GM12878 (cell line): Measurements from ENCODE around the gene NDUFB7. TPM values are rescaled to one million over a fixed set of nuclear protein-coding genes. Genes with fewer than 3 reads are reported as not detected.

Experiments
- ATAC-seq: fragments of 200-7000 bp; cut with Tn5 transposase; 3 replicates; pipeline ENCODE4 v1.9.1; 2020; ENCODE audit warnings: mild to moderate bottlenecking, moderate library complexity
- BruUV-seq: library from RNA; stranded (reverse); fragments of 400-500 nt; replicated peaks from 2 replicates; lab custom pipeline; 2021; lab: Mats Ljungman, UMichigan
- CTCF ChIA-PET: fragments of 300-600 bp; sonication (Branson Sonifier 250); formaldehyde crosslinking; extraction: SDS; loops from one replicate; lab custom pipeline; 2021; ENCODE audit warnings: inconsistent platforms; lab: Yijun Ruan, JAX
- POLR2A ChIA-PET: fragments of 350-600 bp; formaldehyde crosslinking; extraction: SDS; loops from one replicate; lab custom pipeline; 2021; ENCODE audit warnings: inconsistent platforms; lab: Charles Lee
- RAD21 ChIA-PET: fragments of 300-600 bp; sonication (Branson Sonifier 250); formaldehyde crosslinking; loops from one replicate; lab custom pipeline; 2023; ENCODE audit warnings: antibody characterized with exemption; ENCODE audit not compliant: unreplicated experiment; lab: Charles Lee
- SMC1A ChIA-PET: fragments of 300-600 bp; sonication (Branson Sonifier 250); formaldehyde crosslinking; loops from one replicate; lab custom pipeline; 2023; ENCODE audit not compliant: unreplicated experiment, uncharacterized antibody; lab: Charles Lee
- DNase-seq: peaks from one replicate; pipeline ENCODE4 v3.0.0-alpha.2; 2011; ENCODE audit warnings: low read depth, low spot score
- FAIRE-seq: peaks from 3 replicates; lab custom pipeline; 2011; peaks lifted over from hg19 to GRCh38; lab: Jason Lieb, UNC
- H2AFZ ChIP-seq: 2 replicates; pipeline ENCODE4 v1.6.0; 2011; ENCODE audit warnings: low read depth, low read length, control low read depth; ENCODE audit not compliant: control insufficient read depth
- H3K27ac ChIP-seq: 2 replicates; pipeline ENCODE4 v1.5.1; 2011; ENCODE audit warnings: control low read depth; ENCODE audit not compliant: control insufficient read depth, insufficient read depth
- H3K27me3 ChIP-seq, 2 experiments: replicated peaks in 1 of 2; 2 replicates each; pipeline versions ENCODE4 v1.6.0 to v1.6.1; 2011; ENCODE audit warnings: low read length in 1 of 2; ENCODE audit not compliant: control insufficient read depth in 2 of 2, insufficient read depth in 2 of 2
- H3K36me3 ChIP-seq, 2 experiments: 2 replicates each; pipeline ENCODE4 v1.5.1; 2011; ENCODE audit warnings: low read length in 1 of 2; ENCODE audit not compliant: control insufficient read depth in 2 of 2, insufficient read depth in 2 of 2
- H3K4me1 ChIP-seq: 2 replicates; pipeline ENCODE4 v1.6.1; 2011; ENCODE audit warnings: mild to moderate bottlenecking, low read length, moderate library complexity, mixed read lengths; ENCODE audit not compliant: control insufficient read depth, insufficient read depth
- H3K4me2 ChIP-seq: 2 replicates; pipeline ENCODE4 v1.6.0; 2011; ENCODE audit warnings: control low read depth; ENCODE audit not compliant: control insufficient read depth, insufficient read depth
- H3K4me3 ChIP-seq: fragments of 200-600 bp; sonication (generic); 2 replicates; pipeline ENCODE4 v1.5.1; 2016
- H3K79me2 ChIP-seq: 2 replicates; pipeline ENCODE4 v1.6.0; 2011; ENCODE audit warnings: low read length; ENCODE audit not compliant: control insufficient read depth, insufficient read depth
- H3K9ac ChIP-seq: 2 replicates; pipeline ENCODE4 v1.8.0; 2011; ENCODE audit warnings: low read length, control low read depth, mixed read lengths; ENCODE audit not compliant: control insufficient read depth, insufficient read depth
- H3K9me3 ChIP-seq: replicated peaks from 3 replicates; pipeline ENCODE4 v1.5.1; 2011; ENCODE audit warnings: mild to moderate bottlenecking, low read length; ENCODE audit not compliant: control insufficient read depth, insufficient read depth
- H4K20me1 ChIP-seq: 2 replicates; pipeline ENCODE4 v1.6.0; 2011; ENCODE audit not compliant: control insufficient read depth, insufficient read depth
- BCL11A ChIP-seq: IDR thresholded peaks from 2 replicates; pipeline ENCODE4 v1.6.1; 2011; ENCODE audit warnings: low read depth, low read length
- BRCA1 ChIP-seq: IDR thresholded peaks from 2 replicates; pipeline ENCODE4 v1.6.1; 2011; ENCODE audit warnings: low read depth, low read length, improper control_type of control experiment
- CREM ChIP-seq: IDR thresholded peaks from 2 replicates; pipeline ENCODE4 v1.6.1; 2014; ENCODE audit warnings: antibody characterized with exemption, low read depth
- EED ChIP-seq: sonication (generic); IDR thresholded peaks from 2 replicates; pipeline ENCODE4 v1.6.1; 2016; ENCODE audit warnings: antibody characterized with exemption, low read depth
- GATAD2B ChIP-seq: fragments of 450-650 bp; conservative IDR thresholded peaks from 2 replicates; pipeline ENCODE4 v1.6.1; 2017; ENCODE audit warnings: low read depth, mild to moderate bottlenecking, moderate library complexity
- HDAC2 ChIP-seq: fragments of 200-600 bp; sonication (generic); IDR thresholded peaks from 2 replicates; pipeline ENCODE4 v1.6.1; 2017
- KLF5 ChIP-seq: fragments of 450-650 bp; IDR thresholded peaks from 2 replicates; pipeline ENCODE4 v1.6.1; 2014; ENCODE audit warnings: mild to moderate bottlenecking; ENCODE audit not compliant: partially characterized antibody
- MYC ChIP-seq: IDR thresholded peaks from 2 replicates; pipeline ENCODE4 v1.6.1; 2011; ENCODE audit warnings: mild to moderate bottlenecking, low read length, moderate library complexity, inconsistent platforms; ENCODE audit not compliant: insufficient read depth, insufficient replicate concordance, insufficient read length, severe bottlenecking
- SPI1 ChIP-seq: IDR thresholded peaks from 2 replicates; pipeline ENCODE4 v1.6.1; 2011; ENCODE audit warnings: low read depth, mild to moderate bottlenecking, low read length, moderate library complexity, borderline replicate concordance; ENCODE audit not compliant: insufficient read depth
- TCF7 ChIP-seq: IDR thresholded peaks from 2 replicates; pipeline ENCODE4 v1.6.1; 2014; ENCODE audit warnings: antibody characterized with exemption, borderline replicate concordance
- YBX1 ChIP-seq: fragments of 450-650 bp; IDR thresholded peaks from 2 replicates; pipeline ENCODE4 v1.6.1; 2016; ENCODE audit warnings: antibody characterized with exemption
- ZBTB40 ChIP-seq: fragments of 450-650 bp; IDR thresholded peaks from 2 replicates; pipeline ENCODE4 v1.6.1; 2016; ENCODE audit warnings: mild to moderate bottlenecking, moderate library complexity, borderline replicate concordance
- WGBS: methylation state at CpG from one replicate; pipeline ENCODE4 v1.1.6; 2016; ENCODE audit warnings: low lambda C conversion rate; ENCODE audit not compliant: insufficient replicate concordance, insufficient coverage; ENCODE audit errors: missing lambda C conversion rate; 5-methylcytosine and 5-hydroxymethylcytosine counted together
- in situ Hi-C: fragments of 300-500 bp; cut with MboI; formaldehyde crosslinking; loops from 9 replicates; pipeline ENCODE4 v1.14.3; 2018; ENCODE audit warnings: mixed read lengths
- intact Hi-C: fragments of 100-400 bp; cut with micrococcal nuclease; formaldehyde crosslinking; loops from one replicate; pipeline ENCODE4 v1.14.2; 2022; ENCODE audit not compliant: unreplicated experiment
- polyA plus RNA-seq, 11 experiments: library from polyadenylated mRNA; depleted of rRNA in 4 of 11; unstranded in 6 of 11; stranded (reverse) in 5 of 11; fragments of >200 nt; fragmentation: Nextera tagmentation in 4 of 11; fragmentation: Illumina TruSeq in 1 of 11; extraction: Ambion mirVana in 4 of 11; extraction: Trizol in 1 of 11; gene quantifications; 1 replicate in 1 of 11; 2 replicates in 10 of 11; pipeline versions ENCODE4 v1.2.1 to v1.2.3, GENCODE V29; 2011 to 2016; ENCODE audit warnings: inconsistent platforms in 2 of 11, missing spikeins in 2 of 11, low read depth in 1 of 11
- total RNA-seq, 4 experiments: library from RNA; depleted of rRNA in 3 of 4; stranded (reverse); fragments of >200 nt in 3 of 4; fragmentation: Illumina TruSeq in 1 of 4; extraction: Trizol in 1 of 4; gene quantifications; 2 replicates each; pipeline versions ENCODE4 v1.2.1 to v1.2.3, GENCODE V29; 2013 to 2021

NDUFB7 gene
- total and polyA plus RNA-seq, 10 of the 15 experiments (the other 5 are each of a cell fraction or from before 2014, with no cell fraction given), result 14.6 to 480 (median 182) TPM

GRCh38 chr19:14553939-14554243 lies 18.0 kb downstream of the NDUFB7 start:
- in situ Hi-C loops, result no loop called here
- FAIRE-seq, result no peak
- H3K4me2 ChIP-seq, result no peak overlapping the region

GRCh38 chr19:14553042-14553938 lies 18.6 kb downstream of the NDUFB7 start:
- intact Hi-C loops (no loop called here), in situ Hi-C loops (no loop called here)
- Histone ChIP-seq H3K27ac (no peak overlapping the region), H3K36me3 (no peaks in the 10 kb centered on the region; a peak in 3 of 4 replicates), H3K9me3 (no peaks in the 10 kb centered on the region), H3K4me1 (peaks cover 15% of the 10 kb centered on the region), H3K27me3 (no peaks in the 10 kb centered on the region), H3K79me2 (peaks cover 2% of the 10 kb centered on the region; the same call in 1 of the 2 replicates), H2AFZ (no peak overlapping the region), H4K20me1 (no peaks in the 10 kb centered on the region), H3K4me2 (no peak overlapping the region), H3K9ac (no peak overlapping the region), H3K4me3 (no peak overlapping the region)
- ChIA-PET RAD21 (no interaction called here), SMC1A (no interaction called here), POLR2A (interaction anchor here (1.4 kb wide), 1 partner anchor 35 kb away, joined by 4 read pairs; the partner anchor contains the start of gene DNAJB1), CTCF (interaction anchor here (1.2 to 5.1 kb wide), 2 partner anchors 20 to 134 kb away, joined by 3 to 51 read pairs; no protein-coding TSS in a partner anchor)
- TF ChIP-seq EED (no peak), MYC (no peak), BCL11A (no peak), ZBTB40 (no peak), YBX1 (no peak), TCF7 (no peak)
- BruUV-seq, result no TSS peak
- WGBS, result 85% methylated on average over 35 of the region's 35 CpGs
- ATAC-seq (no peak), FAIRE-seq (no peak), DNase-seq (no peak)

More at GRCh38 chr19:14553939-14554243, 18.0 kb downstream of the NDUFB7 start:
- DNase-seq, result no peak
- no TSS peak for BruUV-seq
- H3K9ac ChIP-seq, result no peak overlapping the region
- no peak overlapping the region for H3K27ac ChIP-seq
- TF ChIP-seq SPI1 (no peak), CREM (no peak), KLF5 (no peak), HDAC2 (no peak), GATAD2B (no peak), BRCA1 (no peak)
- TF ChIP-seq, all 136 proteins: peak for 0
- no peak overlapping the region for H2AFZ ChIP-seq
- ChIA-PET RAD21 (no interaction called here), SMC1A (no interaction called here), CTCF (interaction anchor here (5.1 kb wide), 1 partner anchor 133 kb away, joined by 51 read pairs; no protein-coding TSS in a partner anchor), POLR2A (interaction anchor here (1.4 kb wide), 1 partner anchor 36 kb away, joined by 4 read pairs; the partner anchor contains the start of gene DNAJB1)
- H3K36me3 ChIP-seq, result no peaks in the 10 kb centered on the region; a peak in 2 of 4 replicates
- H4K20me1 ChIP-seq, result no peaks in the 10 kb centered on the region
- intact Hi-C loops, result no loop called here
- ATAC-seq, result no peak
- no peaks in the 10 kb centered on the region for H3K27me3 ChIP-seq
- no peaks in the 10 kb centered on the region for H3K9me3 ChIP-seq
- peaks cover 15% of the 10 kb centered on the region for H3K4me1 ChIP-seq
- no peak overlapping the region for H3K4me3 ChIP-seq
- WGBS, result 88% methylated on average over 9 of the region's 9 CpGs
- peaks cover 2% of the 10 kb centered on the region; the same call in 1 of the 2 replicates for H3K79me2 ChIP-seq
